Measurements from ENCODE around the gene VWF.
A peak's percentile ranks its signal among the peaks of the same experiment; 100 is the strongest.

Gene VWF

DNA sequence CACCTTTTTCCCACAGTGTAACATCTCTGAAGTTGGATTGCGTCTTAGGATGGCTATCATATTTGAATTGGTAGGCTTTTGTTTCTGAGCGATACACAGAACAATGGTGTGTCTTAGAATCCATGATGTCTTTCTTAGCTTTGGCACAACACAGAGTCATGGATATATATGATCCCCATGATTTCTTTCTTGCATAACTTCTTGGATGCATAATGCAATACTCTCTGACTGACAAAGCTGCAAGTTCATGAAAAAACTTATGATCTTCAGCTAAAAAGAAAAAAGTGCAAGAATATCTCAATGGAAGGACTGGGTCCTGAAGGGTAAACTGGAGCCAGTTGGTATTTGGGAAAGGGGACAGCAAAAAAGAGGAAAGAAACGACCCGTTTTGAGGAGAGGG lies 48.1 kb downstream of the VWF start:
- DNase-seq: no peak

DNA sequence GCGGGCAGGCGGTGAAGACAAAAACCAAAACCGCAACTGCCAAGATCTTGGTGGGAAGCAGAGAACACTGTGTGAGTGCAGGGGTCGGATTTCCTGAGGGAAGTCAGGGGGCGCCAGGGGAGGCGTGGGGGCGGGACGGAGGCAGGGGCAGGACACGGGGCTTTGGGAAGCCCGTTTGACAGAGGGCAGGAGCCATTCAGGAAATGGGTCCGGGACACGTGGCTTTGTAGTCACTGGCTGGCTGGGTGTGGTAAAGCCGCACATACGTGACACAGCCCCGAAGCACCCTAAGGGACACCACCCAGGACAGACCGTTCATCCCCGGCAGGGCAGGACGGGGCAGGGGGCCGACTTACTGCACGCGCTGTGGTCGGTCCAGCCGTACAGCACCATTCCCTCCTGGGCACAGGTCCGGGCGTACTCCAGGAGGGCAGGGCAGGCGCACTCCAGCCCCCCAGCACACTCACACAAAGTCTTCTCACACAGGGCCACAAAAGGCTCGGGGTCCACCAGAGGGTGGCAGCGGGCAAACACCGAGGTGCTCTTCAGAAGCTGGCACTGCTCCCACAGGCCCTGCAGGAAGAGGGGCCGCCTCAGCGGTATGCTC lies 49.4 kb downstream of the VWF start:
- peak; percentile 46 to 59 for DNase-seq

DNA sequence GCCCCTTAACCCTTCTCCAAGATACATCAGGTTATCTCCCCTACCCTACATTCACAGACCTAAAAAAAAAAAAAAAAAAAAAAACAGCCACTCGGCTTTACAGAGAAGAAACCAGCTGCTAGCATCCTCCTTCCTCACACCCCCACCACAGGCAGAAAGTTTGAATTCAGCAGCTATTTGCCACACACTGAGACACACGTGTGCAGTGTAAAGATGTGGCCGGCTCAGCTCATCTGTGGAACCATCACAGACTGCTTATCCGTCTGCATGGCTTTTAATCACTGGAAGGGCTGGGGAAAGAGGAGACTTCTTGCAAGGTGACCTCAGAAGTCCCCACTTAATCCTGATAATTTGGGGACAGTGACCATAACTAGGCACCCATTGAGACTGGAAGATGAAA lies 50.0 kb downstream of the VWF start:
- peak in 1 of 2 donors; percentile 64 for DNase-seq

DNA sequence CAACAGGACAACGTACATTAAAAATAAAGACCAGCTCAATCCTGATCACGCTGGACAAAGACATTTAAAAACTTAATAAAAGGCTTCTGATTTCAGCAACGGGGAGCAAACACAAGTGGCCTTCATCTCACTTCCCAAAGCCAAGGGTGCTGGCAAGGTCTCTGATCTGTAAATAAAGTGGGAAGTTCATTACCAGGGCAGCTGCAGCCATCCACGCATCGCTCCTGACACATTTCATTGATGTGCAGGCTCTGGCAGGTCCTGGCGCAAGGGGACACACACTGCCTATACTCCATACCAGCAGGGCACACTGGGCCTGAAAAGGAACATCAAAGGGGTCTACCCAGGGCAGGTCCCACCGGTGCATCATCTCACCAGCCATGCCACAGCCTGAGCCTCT lies 51.0 kb downstream of the VWF start:
- DNase-seq: no peak

DNA sequence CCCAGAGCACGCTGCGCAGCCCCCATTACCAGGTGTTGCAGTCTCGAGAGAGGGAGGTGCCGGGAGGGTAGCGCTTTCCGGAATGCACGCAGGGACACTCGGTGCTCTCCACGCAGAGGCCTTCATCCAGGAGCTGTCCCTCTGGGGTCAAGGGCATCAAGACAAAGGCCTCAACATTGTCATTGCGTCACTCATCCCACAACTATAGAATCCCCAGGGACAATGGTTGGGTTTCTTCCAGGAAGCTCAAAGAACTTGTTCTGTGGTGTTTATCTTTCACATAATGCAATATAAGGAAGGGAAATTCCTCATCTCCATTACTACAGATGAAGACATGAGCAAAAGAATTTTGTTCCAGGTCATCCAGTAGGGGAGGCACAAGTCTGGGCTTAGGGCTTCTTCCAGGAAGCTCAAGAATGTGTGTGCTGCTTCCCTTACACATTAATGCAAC lies 52.1 kb downstream of the VWF start:
- DNase-seq: no peak

DNA sequence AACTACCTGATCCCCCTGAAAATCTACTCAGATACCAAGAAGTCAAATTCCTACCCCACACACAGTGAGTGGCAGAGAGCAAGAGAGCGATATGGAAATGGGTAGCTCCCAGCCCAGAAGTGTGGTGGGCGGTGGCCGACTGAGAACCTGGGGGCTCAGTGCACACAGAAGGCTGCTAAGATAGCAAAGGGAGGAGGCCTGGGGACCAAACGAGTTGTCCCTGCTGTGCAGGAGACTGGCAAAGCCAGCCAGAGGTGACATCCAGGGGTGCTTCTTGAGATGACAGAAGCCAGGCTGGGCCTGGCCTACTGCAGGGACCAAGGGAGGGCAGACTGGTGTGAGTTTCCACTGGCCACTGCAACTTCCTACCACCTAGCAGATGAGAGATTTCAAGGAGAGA lies 52.9 kb downstream of the VWF start:
- no peak for DNase-seq

DNA sequence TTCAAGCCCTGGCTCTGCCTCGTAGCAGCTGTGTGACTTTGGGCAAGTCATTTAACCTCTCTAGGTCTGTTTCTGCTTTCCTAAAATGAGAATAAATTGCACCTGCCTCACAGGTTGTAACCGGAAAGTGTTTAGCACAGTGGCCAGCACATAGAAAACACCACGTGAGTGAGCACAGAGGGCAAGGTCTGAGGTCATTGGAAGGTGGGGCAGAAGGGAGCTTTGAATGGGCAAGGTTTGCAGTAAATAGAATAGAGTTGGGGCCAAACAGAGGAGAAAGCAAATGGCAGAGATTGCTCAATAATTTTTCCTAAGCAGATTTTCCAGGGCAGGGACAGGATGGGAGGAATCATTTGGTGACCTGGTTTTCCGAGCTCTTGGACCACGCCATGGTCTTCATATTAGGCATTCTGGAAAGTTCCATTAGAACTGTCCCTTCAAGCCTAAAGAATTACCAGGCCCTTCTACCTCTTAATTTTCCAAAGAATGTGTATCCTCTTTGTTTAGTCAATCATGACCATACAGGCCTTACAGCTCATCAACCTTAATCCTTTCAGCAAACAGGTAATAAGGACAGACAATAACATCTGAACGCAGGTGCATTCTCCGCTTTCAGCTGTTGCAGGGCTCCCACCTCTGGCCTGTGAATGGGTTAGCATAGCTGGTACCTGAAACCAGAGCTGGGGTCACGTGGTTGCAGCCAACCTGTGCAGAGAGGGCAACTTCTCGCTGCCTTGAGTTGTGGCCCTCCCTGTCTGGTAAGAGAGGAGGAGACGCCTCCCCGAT lies 53.8 kb downstream of the VWF start:
- DNase-seq: no peak

DNA sequence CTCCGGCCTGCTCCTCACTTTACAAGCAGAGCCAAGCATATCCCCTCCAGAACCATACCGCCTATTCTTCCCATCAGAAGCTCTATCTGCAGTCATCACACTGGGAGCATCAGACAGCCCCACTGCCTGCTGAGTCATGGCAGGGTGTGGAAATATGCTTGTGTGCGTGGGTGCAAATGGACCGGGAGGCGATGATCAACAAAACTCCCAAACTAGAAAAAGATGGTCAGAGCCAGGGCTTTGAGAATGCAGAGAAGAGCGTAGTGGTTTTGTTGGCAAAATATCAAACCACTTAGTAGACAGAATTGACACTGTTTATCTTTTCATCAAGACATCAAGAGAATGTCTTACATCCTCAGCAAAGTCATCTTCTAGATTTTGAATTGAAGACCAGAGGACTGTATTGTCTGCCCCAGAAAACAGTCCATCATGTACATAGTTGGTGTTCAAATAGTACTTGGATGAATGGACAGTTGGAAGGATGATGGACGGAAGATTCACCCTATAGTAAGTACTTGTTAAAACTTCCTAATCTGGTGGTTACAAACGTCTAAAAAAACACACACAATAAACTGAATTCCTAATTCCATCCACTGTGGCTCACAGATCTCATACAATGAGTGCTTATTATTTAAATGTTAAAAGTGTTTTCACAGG lies 54.9 kb downstream of the VWF start:
- DNase-seq: peak; percentile 11 to 95

DNA sequence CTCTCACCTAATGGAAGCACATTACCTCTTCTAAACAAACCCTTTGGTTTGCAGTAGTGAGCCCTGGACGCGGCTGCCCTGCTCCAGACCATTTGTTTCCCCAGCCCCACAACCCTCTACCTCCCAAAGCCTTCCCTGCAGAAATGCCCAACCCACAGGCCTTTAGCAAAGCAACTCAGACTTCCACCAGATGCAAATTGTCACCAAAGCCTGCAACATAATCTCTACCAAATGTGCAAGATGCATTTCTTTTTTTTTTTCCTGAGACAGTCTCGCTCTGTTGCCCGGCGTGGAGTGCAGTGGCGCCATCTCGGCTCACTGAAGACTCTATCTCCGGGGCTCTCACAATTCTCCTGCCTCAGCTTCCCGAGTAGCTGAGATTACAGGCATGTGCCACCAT lies 56.2 kb downstream of the VWF start:
- no peak for DNase-seq

DNA sequence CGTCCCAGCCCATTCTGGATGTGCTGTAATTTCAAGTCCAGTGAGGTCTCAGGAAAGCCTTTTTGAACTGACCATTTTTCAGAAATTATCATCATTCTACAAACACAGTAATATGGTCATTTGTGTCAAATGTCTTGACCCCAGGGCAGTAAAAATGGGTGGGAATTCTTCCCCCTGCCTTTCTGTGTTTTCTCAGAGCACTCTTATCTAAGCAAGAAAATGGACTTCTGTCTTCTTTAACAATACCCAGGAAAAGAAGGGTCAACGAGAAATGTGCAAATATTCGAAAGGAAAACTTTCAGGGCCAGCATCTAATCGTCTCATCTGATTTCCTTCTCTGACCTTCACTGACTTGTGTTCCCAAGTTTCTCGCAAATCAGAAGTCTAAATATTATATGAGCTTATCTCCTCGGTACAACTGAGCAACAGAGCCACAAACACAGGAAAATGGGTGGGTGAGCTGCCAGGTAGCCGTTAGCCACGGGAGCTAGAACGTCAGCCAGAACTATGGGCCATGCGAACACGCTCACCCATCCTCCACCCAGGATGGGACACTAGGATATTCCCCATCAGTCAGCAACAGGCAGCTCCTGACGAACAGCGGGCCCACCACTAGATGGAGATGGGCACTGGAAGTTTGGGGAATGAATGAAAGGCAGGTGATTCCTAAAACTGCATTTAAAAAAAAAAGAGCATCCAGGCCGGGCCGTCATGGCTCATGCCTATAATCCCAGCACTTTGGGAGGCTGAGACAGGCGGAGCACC lies 57.1 kb downstream of the VWF start:
- no peak for DNase-seq

DNA sequence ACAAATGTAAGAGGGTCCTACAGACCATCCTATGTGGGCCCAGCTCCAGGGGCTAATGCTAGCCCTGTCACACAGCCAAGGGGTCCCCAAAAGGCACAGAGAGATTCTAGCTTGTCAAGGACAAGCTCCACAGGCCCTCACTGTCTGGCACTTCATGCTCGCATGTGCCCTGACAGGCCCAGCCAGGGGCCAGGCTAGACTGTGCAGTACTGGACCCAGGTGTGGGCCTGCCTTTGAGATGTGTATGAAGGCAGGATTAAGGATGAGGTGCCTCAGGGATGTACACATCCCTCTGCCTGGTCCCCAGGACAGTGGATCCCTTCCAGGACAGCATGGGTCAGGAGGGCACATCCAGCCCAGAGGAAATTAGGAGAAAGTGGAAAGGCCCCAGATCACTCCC lies 57.8 kb downstream of the VWF start:
- DNase-seq: no peak

DNA sequence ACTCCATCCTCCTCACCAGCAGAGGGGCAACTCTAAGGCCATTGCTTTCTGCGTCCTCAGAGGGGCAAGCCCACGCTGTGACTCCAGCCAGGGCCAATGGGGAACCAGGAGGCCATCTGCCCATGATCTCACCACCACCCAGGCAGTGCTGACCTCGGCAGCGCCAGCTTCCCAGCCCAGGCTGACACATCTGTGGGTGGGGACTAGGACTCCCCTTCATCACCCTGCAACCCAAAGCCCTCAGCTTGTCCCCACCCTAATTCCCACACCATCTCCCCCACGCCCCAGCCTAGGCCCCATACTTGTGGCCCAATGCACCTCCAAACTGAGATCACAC lies 58.6 kb downstream of the VWF start:
- no peak for DNase-seq

DNA sequence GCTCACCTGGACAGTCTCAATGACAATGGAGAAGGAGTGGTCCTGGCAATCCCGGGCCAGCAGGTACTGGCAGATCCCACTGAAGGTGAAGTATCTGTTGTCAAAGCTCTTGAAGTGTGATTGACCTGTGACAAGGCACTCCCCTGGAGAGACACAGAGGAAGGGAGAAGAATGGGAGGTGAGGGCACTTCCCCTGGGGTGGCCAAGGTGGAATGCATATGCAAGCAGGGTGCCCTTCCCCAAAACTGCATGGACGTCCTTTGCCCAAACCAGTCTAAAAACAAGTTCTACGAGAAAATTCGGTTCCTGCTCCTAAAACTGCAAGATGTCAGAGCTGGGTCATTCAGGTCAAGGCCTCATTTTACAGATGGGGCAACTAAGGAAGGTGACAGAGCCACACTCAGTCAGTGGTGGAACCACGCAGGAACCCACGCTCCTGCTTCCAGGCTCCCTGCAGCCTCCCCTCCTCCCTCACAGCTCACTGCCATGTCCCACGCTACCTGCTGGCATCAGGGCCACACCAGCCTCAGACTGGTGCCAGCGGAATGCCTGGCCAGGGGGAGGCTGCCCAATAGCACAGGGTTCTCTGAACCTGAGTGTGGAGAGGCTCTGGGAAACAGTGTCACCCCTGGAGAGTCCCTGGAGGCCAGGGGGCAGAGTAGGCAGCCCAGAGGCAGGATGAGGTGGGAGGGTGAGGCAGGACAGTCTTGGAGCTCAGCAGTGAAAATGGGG lies 59.2 kb downstream of the VWF start:
- DNase-seq: no peak

DNA sequence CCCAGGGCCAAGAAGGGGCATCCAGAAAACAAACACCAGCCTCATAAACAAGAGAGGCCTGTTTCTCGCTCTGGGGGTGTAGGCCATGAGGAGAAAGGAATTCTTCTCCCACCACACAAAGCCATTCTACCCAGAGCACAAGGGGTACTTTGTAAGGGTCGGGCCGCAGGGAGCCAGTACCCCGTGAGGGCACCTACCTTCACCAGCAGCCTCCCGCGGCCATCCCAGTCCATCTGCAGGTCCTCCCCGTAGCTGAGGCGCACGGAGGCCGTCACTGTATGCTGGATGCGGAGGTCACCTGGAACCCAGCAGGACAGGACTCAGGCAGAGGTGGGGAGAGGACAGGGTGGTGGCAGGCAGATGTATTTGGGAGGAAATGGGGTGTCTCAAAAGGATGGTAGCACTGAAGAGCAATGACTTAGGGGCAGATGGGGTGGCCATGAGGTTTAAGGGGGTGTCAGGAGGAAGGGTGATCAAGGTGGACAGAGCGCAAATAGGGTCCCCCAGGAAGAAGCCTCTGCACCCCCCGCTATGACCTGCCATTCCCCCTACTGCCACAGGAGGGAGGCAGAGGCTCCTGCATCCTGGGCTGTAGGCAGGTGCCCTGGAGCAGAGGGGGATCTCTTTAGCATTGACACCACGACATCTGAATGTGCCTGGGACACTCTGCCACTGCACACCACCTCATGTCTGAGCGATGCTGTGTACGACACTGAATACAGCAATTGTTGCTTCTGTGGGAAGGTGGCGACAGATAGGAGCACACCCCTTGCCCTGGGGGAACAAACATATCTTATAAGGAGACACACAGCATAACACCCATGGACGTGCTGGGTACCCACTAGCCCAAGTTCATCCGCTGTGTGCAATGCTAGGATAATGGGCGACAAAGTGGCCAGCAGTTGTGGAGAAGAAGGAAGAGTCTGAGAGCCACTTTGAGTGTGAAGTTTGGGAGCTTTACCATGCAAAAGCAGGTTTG lies 61.4 kb downstream of the VWF start:
- peak; percentile 6 to 29 for DNase-seq

DNA sequence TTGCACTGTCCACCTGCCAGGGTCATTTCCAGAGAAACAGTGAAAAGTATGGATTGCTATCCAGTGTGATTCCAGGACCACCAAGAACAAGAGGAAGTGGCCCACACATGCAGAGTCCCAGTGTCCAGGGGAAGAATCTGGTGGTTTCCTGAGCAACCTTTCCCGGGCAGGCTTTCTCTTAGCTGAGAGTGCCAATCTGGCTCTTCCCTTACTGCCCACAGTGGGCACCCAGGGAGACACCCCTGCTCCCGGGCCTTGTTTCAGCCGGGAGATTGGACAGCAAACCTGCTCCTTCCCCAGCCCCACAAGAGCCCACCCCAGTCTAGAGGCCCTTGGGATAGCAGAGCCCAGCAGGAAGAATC lies 62.1 kb downstream of the VWF start:
- DNase-seq: no peak

DNA sequence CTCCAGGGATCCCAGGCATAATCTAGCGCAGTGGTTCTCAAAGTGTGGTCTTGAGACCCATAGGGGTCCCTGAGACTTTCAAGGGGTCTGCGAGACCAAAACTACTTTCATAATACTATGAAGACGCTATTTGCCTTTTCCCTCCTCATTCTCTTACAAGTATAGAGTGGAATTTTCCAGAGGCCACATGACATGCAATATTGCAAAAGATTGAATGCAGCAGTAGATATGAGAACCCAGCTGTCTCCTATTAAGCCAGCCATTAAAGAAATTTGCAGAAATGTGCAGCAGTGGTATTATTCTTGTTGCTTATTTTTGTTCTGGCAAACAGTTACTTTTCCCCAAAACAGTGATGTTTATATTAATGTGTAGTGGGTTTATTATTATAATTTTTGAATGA lies 62.8 kb downstream of the VWF start:
- DNase-seq: no peak

DNA sequence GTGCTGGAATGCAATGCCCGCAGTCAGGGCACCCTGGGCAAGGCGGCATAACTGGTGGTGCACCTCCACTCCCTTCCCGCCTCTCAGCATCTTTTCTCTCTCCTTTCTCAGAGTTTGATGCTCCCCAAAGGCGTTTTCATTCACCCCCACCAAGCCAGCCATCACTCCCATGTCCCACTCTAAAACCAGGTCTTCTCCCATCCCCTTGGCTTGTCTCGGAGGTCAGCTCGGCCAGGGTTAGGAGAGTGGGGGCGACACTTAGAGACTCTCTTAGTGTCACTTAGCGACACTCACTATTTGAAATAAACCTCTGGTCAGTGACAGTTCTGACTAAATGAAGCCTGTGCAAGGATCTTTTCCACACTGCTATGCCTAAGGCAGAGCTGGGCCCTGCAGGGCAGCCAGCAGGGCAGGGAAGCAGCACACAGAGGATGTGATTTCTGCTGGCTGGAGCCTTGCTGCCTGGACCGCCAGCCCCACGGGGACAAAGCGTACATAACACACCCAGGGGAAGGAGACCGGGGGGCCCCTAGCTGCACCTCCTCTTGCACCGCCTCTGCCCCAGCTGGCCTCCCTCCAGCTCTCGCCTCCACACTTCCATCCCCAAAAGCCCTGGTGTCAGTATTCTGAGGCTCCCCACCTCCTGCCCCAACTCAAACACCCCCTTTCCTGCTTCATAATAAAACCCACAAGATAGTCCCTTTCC lies 64.5 kb downstream of the VWF start:
- DNase-seq: no peak

DNA sequence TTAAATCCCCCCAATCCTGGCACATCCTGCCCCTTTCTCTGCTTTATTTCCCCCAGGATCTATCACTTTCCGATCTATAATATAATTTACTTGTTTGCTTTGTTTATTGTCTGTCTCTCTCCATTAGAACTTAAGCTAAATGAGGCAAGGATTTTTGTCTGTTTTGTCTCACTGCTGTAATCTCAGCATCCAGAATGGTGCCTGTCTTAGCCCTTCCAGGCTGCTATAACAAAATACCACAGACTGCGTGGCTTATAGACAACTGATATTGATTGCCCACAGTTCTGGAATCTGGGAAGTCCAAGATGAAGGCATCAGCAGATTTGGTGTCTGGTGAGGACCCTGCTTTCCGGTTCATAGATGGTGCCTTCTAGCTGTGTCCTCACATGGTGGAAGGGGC lies 65.2 kb downstream of the VWF start:
- no peak for DNase-seq

DNA sequence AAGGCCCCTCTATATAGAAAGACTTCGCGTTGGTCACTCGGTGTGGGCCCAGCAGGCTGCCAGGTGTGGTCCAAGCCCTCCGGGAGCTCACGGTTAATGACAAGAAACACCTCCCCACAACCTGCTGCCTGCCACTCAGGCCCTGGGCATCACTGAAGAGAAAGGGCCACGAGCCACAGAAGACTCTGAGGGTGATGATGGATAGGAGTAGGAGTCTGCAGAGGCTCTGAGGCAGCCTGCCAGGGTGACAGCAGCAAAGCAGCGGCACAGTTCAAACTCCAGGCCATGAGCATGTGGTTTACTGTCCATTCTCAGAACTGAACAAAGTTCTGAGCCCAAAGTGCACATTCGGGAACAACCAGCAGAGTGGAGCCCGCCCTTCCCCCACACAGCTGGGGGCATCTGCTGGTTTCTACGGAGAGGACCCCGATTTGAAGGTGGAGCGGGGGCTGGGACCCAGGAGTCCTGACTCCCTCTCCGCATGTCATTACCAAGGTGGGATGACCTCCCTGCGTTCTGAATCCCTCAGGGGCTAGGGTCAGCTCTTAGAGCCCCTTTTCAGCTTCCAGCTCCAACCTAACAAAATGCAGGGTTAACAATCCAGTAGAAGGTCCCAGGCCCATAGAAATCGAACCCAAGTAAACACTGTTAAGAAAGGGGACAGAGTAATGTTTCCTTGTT lies 65.8 kb downstream of the VWF start:
- DNase-seq: no peak

DNA sequence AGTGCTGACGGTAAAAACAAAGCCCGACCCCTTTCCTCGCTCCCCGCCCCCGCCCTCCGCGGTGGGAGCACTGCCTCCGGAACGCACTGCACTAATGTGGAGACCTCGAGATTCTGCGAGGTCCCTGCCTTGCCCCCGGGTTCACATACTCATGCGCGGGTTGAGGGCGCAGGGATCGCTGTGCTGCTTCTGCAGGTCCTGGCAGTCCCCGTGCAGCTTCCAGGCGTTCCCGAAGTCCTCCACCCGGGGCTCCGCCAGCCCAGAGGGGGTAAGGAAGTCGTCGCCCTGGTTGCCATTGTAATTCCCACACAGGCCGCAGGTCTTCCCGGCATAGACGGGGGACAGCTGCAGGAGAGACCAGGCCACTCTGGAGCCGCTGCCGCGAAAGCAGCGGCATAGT lies 66.8 kb downstream of the VWF start:
- no peak for DNase-seq

All from bone marrow (tissue), 2 donors.